ENCODE data around the gene CCL4.
A peak's percentile ranks its signal among the peaks of the same experiment; 100 is the strongest.

CCL4 gene

GRCh38 chr17:36136439-36136838 lies 32.8 kb downstream of the CCL4 start:
- FAIRE-seq (no peak), DNase-seq (ENCODE audit: insufficient read length, low spot score) (no peak)
- no peak for TF ChIP-seq PAX5 (IDR thresholded peaks at IDR 0.05; ENCODE audit: insufficient read depth, low read length, severe bottlenecking)
- TF ChIP-seq POLR2AphosphoS5 (IDR thresholded peaks at IDR 0.05; ENCODE audit: low read depth, low read length), result no peak
- no peak for TF ChIP-seq POU2F2 (IDR thresholded peaks at IDR 0.05; ENCODE audit: low read depth, low read length)
- TF ChIP-seq POLR2A (IDR thresholded peaks at IDR 0.05; ENCODE audit: low read depth, low read length), result no peak
- no peak for TF ChIP-seq SPI1 (IDR thresholded peaks at IDR 0.05; ENCODE audit: low read depth, low read length)
- no peak for TF ChIP-seq TAF1 (IDR thresholded peaks at IDR 0.05; ENCODE audit: low read depth, low read length)

GRCh38 chr17:36142235-36142634 lies 38.6 kb downstream of the CCL4 start:
- DNase-seq (ENCODE audit: insufficient read length, low spot score) (no peak), FAIRE-seq (no peak)
- no peak for TF ChIP-seq POLR2AphosphoS5 (IDR thresholded peaks at IDR 0.05; ENCODE audit: low read depth, low read length)
- TF ChIP-seq POU2F2 (IDR thresholded peaks at IDR 0.05; ENCODE audit: low read depth, low read length), result no peak
- TF ChIP-seq SPI1 (IDR thresholded peaks at IDR 0.05; ENCODE audit: low read depth, low read length), result no peak
- TF ChIP-seq PAX5 (IDR thresholded peaks at IDR 0.05; ENCODE audit: insufficient read depth, low read length, severe bottlenecking), result no peak
- no peak for TF ChIP-seq POLR2A (IDR thresholded peaks at IDR 0.05; ENCODE audit: low read depth, low read length)
- no peak for TF ChIP-seq TAF1 (IDR thresholded peaks at IDR 0.05; ENCODE audit: low read depth, low read length)

GRCh38 chr17:36142806-36143205 lies 39.2 kb downstream of the CCL4 start:
- TF ChIP-seq SPI1 (IDR thresholded peaks at IDR 0.05; ENCODE audit: low read depth, low read length), result no peak
- TF ChIP-seq PAX5 (IDR thresholded peaks at IDR 0.05; ENCODE audit: insufficient read depth, low read length, severe bottlenecking), result no peak
- TF ChIP-seq POU2F2 (IDR thresholded peaks at IDR 0.05; ENCODE audit: low read depth, low read length), result no peak
- no peak for TF ChIP-seq TAF1 (IDR thresholded peaks at IDR 0.05; ENCODE audit: low read depth, low read length)
- no peak for TF ChIP-seq POLR2AphosphoS5 (IDR thresholded peaks at IDR 0.05; ENCODE audit: low read depth, low read length)
- TF ChIP-seq POLR2A (IDR thresholded peaks at IDR 0.05; ENCODE audit: low read depth, low read length), result no peak

GRCh38 chr17:36144014-36144413 lies 40.4 kb downstream of the CCL4 start:
- TF ChIP-seq POU2F2 (IDR thresholded peaks at IDR 0.05; ENCODE audit: low read depth, low read length) (no peak), POLR2AphosphoS5 (IDR thresholded peaks at IDR 0.05; ENCODE audit: low read depth, low read length) (no peak), TAF1 (IDR thresholded peaks at IDR 0.05; ENCODE audit: low read depth, low read length) (no peak), PAX5 (IDR thresholded peaks at IDR 0.05; ENCODE audit: insufficient read depth, low read length, severe bottlenecking) (no peak), POLR2A (IDR thresholded peaks at IDR 0.05; ENCODE audit: low read depth, low read length) (no peak)
- FAIRE-seq (no peak), DNase-seq (ENCODE audit: insufficient read length, low spot score) (no peak)

More at GRCh38 chr17:36142806-36143205, 39.2 kb downstream of the CCL4 start:
- DNase-seq (ENCODE audit: insufficient read length, low spot score) (no peak), FAIRE-seq (no peak)

GRCh38 chr17:36144981-36145729 lies 41.5 kb downstream of the CCL4 start:
- FAIRE-seq, result no peak
- TF ChIP-seq TAF1 (IDR thresholded peaks at IDR 0.05; ENCODE audit: low read depth, low read length) (no peak), POLR2A (IDR thresholded peaks at IDR 0.05; ENCODE audit: low read depth, low read length) (no peak), SPI1 (IDR thresholded peaks at IDR 0.05; ENCODE audit: low read depth, low read length) (no peak), POLR2AphosphoS5 (IDR thresholded peaks at IDR 0.05; ENCODE audit: low read depth, low read length) (no peak), POU2F2 (IDR thresholded peaks at IDR 0.05; ENCODE audit: low read depth, low read length) (no peak), PAX5 (IDR thresholded peaks at IDR 0.05; ENCODE audit: insufficient read depth, low read length, severe bottlenecking) (no peak)
- no peak for DNase-seq (ENCODE audit: insufficient read length, low spot score)

- FAIRE-seq, result no peak
- TF ChIP-seq PAX5 (IDR thresholded peaks at IDR 0.05; ENCODE audit: insufficient read depth, low read length, severe bottlenecking), result no peak
- no peak for TF ChIP-seq POU2F2 (IDR thresholded peaks at IDR 0.05; ENCODE audit: low read depth, low read length)
- TF ChIP-seq SPI1 (IDR thresholded peaks at IDR 0.05; ENCODE audit: low read depth, low read length), result no peak
- no peak for TF ChIP-seq POLR2A (IDR thresholded peaks at IDR 0.05; ENCODE audit: low read depth, low read length)
- TF ChIP-seq TAF1 (IDR thresholded peaks at IDR 0.05; ENCODE audit: low read depth, low read length), result no peak
- no peak for TF ChIP-seq POLR2AphosphoS5 (IDR thresholded peaks at IDR 0.05; ENCODE audit: low read depth, low read length)
These were observed 44.0 kb downstream of the CCL4 start for GRCh38 chr17:36147601-36148000.

GRCh38 chr17:36148559-36149295 lies 45.1 kb downstream of the CCL4 start:
- TF ChIP-seq TAF1 (IDR thresholded peaks at IDR 0.05; ENCODE audit: low read depth, low read length) (no peak), POLR2AphosphoS5 (IDR thresholded peaks at IDR 0.05; ENCODE audit: low read depth, low read length) (no peak), SPI1 (IDR thresholded peaks at IDR 0.05; ENCODE audit: low read depth, low read length) (no peak), POLR2A (IDR thresholded peaks at IDR 0.05; ENCODE audit: low read depth, low read length) (no peak), PAX5 (IDR thresholded peaks at IDR 0.05; ENCODE audit: insufficient read depth, low read length, severe bottlenecking) (no peak), POU2F2 (IDR thresholded peaks at IDR 0.05; ENCODE audit: low read depth, low read length) (0 out of 2 replicates have a peak, but pooled peaks have one; percentile 19)
- FAIRE-seq (no peak), DNase-seq (ENCODE audit: insufficient read length, low spot score) (peak; percentile 46)

More at GRCh38 chr17:36147601-36148000, 44.0 kb downstream of the CCL4 start:
- no peak for DNase-seq (ENCODE audit: insufficient read length, low spot score)

GRCh38 chr17:36149296-36149820 lies 45.7 kb downstream of the CCL4 start:
- FAIRE-seq, result no peak
- no peak for DNase-seq (ENCODE audit: insufficient read length, low spot score)
- no peak for TF ChIP-seq POLR2AphosphoS5 (IDR thresholded peaks at IDR 0.05; ENCODE audit: low read depth, low read length)
- TF ChIP-seq TAF1 (IDR thresholded peaks at IDR 0.05; ENCODE audit: low read depth, low read length), result peak; percentile 16; the same call in 1 of the 2 replicates
- TF ChIP-seq POU2F2 (IDR thresholded peaks at IDR 0.05; ENCODE audit: low read depth, low read length), result no peak
- no peak for TF ChIP-seq SPI1 (IDR thresholded peaks at IDR 0.05; ENCODE audit: low read depth, low read length)
- TF ChIP-seq PAX5 (IDR thresholded peaks at IDR 0.05; ENCODE audit: insufficient read depth, low read length, severe bottlenecking), result no peak
